ENCODE data around the gene GRK5.

The GRK5 gene

GRCh38 chr10:119439922-119440321 lies 232.6 kb downstream of the GRK5 start:
- TF ChIP-seq EZH2phosphoT487 (IDR thresholded peaks at IDR 0.05; ENCODE audit: borderline replicate concordance) (no peak), CTCF (conservative IDR thresholded peaks at IDR 0.05; ENCODE audit: low read length) (no peak)
- Histone ChIP-seq H3K9ac (ENCODE audit: low read depth, low read length, poor library complexity, severe bottlenecking) (no peak overlapping the region), H3K9me3 (ENCODE audit: insufficient read depth, low read depth, low read length) (no peaks in the 10 kb centered on the region), H3K9me2 (replicated peaks; ENCODE audit: low read depth, low read length) (no peaks in the 10 kb centered on the region), H3K27me3 (ENCODE audit: insufficient read depth, low read length, poor library complexity, severe bottlenecking) (no peaks in the 10 kb centered on the region), H2AFZ (ENCODE audit: low read length) (no peak overlapping the region), H3K36me3 (ENCODE audit: insufficient read depth, low read length) (peaks cover 14% of the 10 kb centered on the region; the same call in 1 of the 2 replicates), H4K20me1 (ENCODE audit: insufficient read depth, low read length, poor library complexity, severe bottlenecking) (no peaks in the 10 kb centered on the region), H3K4me2 (ENCODE audit: low read depth, low read length, poor library complexity, severe bottlenecking) (no peak overlapping the region), H3K79me2 (ENCODE audit: insufficient read depth, low read length) (no peaks in the 10 kb centered on the region), H3K4me3 (ENCODE audit: low read length, poor library complexity, severe bottlenecking) (no peak overlapping the region), H3K4me1 (ENCODE audit: insufficient read depth, low read length, poor library complexity, severe bottlenecking) (peaks cover 24% of the 10 kb centered on the region), H3F3A (ENCODE audit: low read depth) (no peaks in the 10 kb centered on the region)

- Histone ChIP-seq H3K79me2 (ENCODE audit: insufficient read depth, low read length) (no peaks in the 10 kb centered on the region), H3K4me3 (ENCODE audit: low read length, poor library complexity, severe bottlenecking) (no peak overlapping the region), H3K9me3 (ENCODE audit: insufficient read depth, low read depth, low read length) (no peaks in the 10 kb centered on the region), H3K36me3 (ENCODE audit: insufficient read depth, low read length) (peaks cover 10% of the 10 kb centered on the region; the same call in 1 of the 2 replicates), H3K9ac (ENCODE audit: low read depth, low read length, poor library complexity, severe bottlenecking) (no peak overlapping the region), H3K4me2 (ENCODE audit: low read depth, low read length, poor library complexity, severe bottlenecking) (peak overlapping the region; percentile 51), H3K9me2 (replicated peaks; ENCODE audit: low read depth, low read length) (no peaks in the 10 kb centered on the region), H2AFZ (ENCODE audit: low read length) (no peak overlapping the region), H4K20me1 (ENCODE audit: insufficient read depth, low read length, poor library complexity, severe bottlenecking) (no peaks in the 10 kb centered on the region), H3F3A (ENCODE audit: low read depth) (no peaks in the 10 kb centered on the region), H3K27me3 (ENCODE audit: insufficient read depth, low read length, poor library complexity, severe bottlenecking) (no peaks in the 10 kb centered on the region), H3K4me1 (ENCODE audit: insufficient read depth, low read length, poor library complexity, severe bottlenecking) (peaks cover 30% of the 10 kb centered on the region)
- no peak for TF ChIP-seq CTCF (conservative IDR thresholded peaks at IDR 0.05; ENCODE audit: low read length)
Observed at GRCh38 chr10:119441151-119441821, 233.9 kb downstream of the GRK5 start.

- Histone ChIP-seq H3K4me2 (ENCODE audit: low read depth, low read length, poor library complexity, severe bottlenecking) (peak overlapping the region; percentile 51), H3K9ac (ENCODE audit: low read depth, low read length, poor library complexity, severe bottlenecking) (peak overlapping the region; percentile 13), H3K4me1 (ENCODE audit: insufficient read depth, low read length, poor library complexity, severe bottlenecking) (peaks cover 30% of the 10 kb centered on the region), H3K9me3 (ENCODE audit: insufficient read depth, low read depth, low read length) (no peaks in the 10 kb centered on the region), H3K9me2 (replicated peaks; ENCODE audit: low read depth, low read length) (no peaks in the 10 kb centered on the region), H2AFZ (ENCODE audit: low read length) (0 out of 2 replicates have a peak overlapping the region, but pooled peaks have one; percentile 7), H3K4me3 (ENCODE audit: low read length, poor library complexity, severe bottlenecking) (peak overlapping the region; percentile 29), H3K79me2 (ENCODE audit: insufficient read depth, low read length) (no peaks in the 10 kb centered on the region), H4K20me1 (ENCODE audit: insufficient read depth, low read length, poor library complexity, severe bottlenecking) (no peaks in the 10 kb centered on the region), H3K36me3 (ENCODE audit: insufficient read depth, low read length) (peaks cover 4% of the 10 kb centered on the region; the same call in 1 of the 2 replicates), H3F3A (ENCODE audit: low read depth) (no peaks in the 10 kb centered on the region), H3K27me3 (ENCODE audit: insufficient read depth, low read length, poor library complexity, severe bottlenecking) (no peaks in the 10 kb centered on the region)
- TF ChIP-seq CTCF (conservative IDR thresholded peaks at IDR 0.05; ENCODE audit: low read length) (peak; percentile 49), EZH2phosphoT487 (IDR thresholded peaks at IDR 0.05; ENCODE audit: borderline replicate concordance) (no peak)
Observed at GRCh38 chr10:119441921-119442757, 234.8 kb downstream of the GRK5 start.

All from Loucy (cell line).